H1 (cell line): ENCODE data around the gene S100A16. TPM values are rescaled to one million over a fixed set of nuclear protein-coding genes. Genes with fewer than 3 reads are reported as not detected.
A peak's percentile ranks its signal among the peaks of the same experiment; 100 is the strongest.

Experiments used
- CTCF ChIA-PET: fragments of 300-600 bp; sonication (Branson Sonifier 250); formaldehyde crosslinking; loops from one replicate; lab custom pipeline; 2021; ENCODE audit not compliant: partially characterized antibody; lab: Charles Lee
- POLR2A ChIA-PET: fragments of 300-600 bp; sonication (Branson Sonifier 250); formaldehyde crosslinking; loops from one replicate; lab custom pipeline; 2021; ENCODE audit warnings: inconsistent platforms; ENCODE audit not compliant: partially characterized antibody; lab: Charles Lee
- DNase-seq, 2 experiments: peaks; one replicate each; pipeline versions ENCODE4 v3.0.0 to v3.0.0-alpha.2; 2010 to 2022; ENCODE audit warnings: low spot score in 2 of 2, low read depth in 1 of 2, mixed read lengths in 1 of 2
- FAIRE-seq: peaks from 2 replicates; lab custom pipeline; 2011; peaks lifted over from hg19 to GRCh38; lab: Jason Lieb, UNC
- H2AFZ ChIP-seq: 2 replicates; pipeline ENCODE4 v1.8.1; 2012; ENCODE audit warnings: low read length, inconsistent platforms
- H2AK5ac ChIP-seq: 2 replicates; pipeline ENCODE4 v1.6.1; 2013; ENCODE audit warnings: low read depth, low read length
- H2BK120ac ChIP-seq: replicated peaks from 2 replicates; pipeline ENCODE3; 2013; ENCODE audit warnings: low read depth, low read length, inconsistent platforms
- H2BK12ac ChIP-seq: 2 replicates; pipeline ENCODE4 v1.6.1; 2013; ENCODE audit warnings: low read depth, low read length
- H2BK15ac ChIP-seq: 2 replicates; pipeline ENCODE4 v1.6.1; 2013; ENCODE audit warnings: low read length
- H2BK20ac ChIP-seq: 2 replicates; pipeline ENCODE4 v1.6.1; 2013; ENCODE audit warnings: low read length
- H2BK5ac ChIP-seq: 2 replicates; pipeline ENCODE4 v1.6.1; 2013; ENCODE audit warnings: low read depth, low read length
- H3K14ac ChIP-seq: 2 replicates; pipeline ENCODE4 v1.6.1; 2013; ENCODE audit warnings: inconsistent platforms; ENCODE audit not compliant: insufficient read length
- H3K18ac ChIP-seq: 2 replicates; pipeline ENCODE4 v1.6.1; 2013; ENCODE audit warnings: low read length; ENCODE audit errors: extremely low read depth
- H3K23ac ChIP-seq: 2 replicates; pipeline ENCODE4 v1.6.1; 2013; ENCODE audit warnings: inconsistent platforms; ENCODE audit not compliant: insufficient read length
- H3K23me2 ChIP-seq: 2 replicates; pipeline ENCODE4 v1.6.1; 2013; ENCODE audit warnings: low read depth, low read length
- H3K27ac ChIP-seq: 2 replicates; pipeline ENCODE4 v1.6.1; 2011; ENCODE audit warnings: low read depth, low read length, inconsistent platforms
- H3K27me3 ChIP-seq, 4 experiments: replicated peaks in 1 of 4; 1 replicate in 1 of 4; 2 replicates in 3 of 4; pipeline versions ENCODE4 v1.6.1 to v1.8.1; 2011 to 2013; ENCODE audit warnings: low read length in 3 of 4, mild to moderate bottlenecking in 3 of 4, inconsistent platforms in 2 of 4, mixed read lengths in 2 of 4, moderate library complexity in 1 of 4; ENCODE audit not compliant: control insufficient read depth in 3 of 4, insufficient read depth in 3 of 4; ENCODE audit errors: extremely low read depth in 1 of 4
- H3K36me3 ChIP-seq, 4 experiments: 2 replicates each; pipeline versions ENCODE4 v1.6.1 to v1.8.1; 2011 to 2013; ENCODE audit warnings: mild to moderate bottlenecking in 4 of 4, low read length in 3 of 4, moderate library complexity in 2 of 4, control low read depth in 1 of 4, inconsistent platforms in 1 of 4; ENCODE audit not compliant: insufficient read depth in 4 of 4, control insufficient read depth in 2 of 4
- H3K4ac ChIP-seq: replicated peaks from 2 replicates; pipeline ENCODE3; 2013; ENCODE audit warnings: low read length, low read depth, mixed read lengths, inconsistent platforms; ENCODE audit not compliant: insufficient read length
- H3K4me1 ChIP-seq, 4 experiments: replicated peaks in 1 of 4; 1 replicate in 1 of 4; 2 replicates in 3 of 4; pipeline versions ENCODE4 v1.6.1 to v1.8.1; 2011 to 2013; ENCODE audit warnings: low read length in 3 of 4, inconsistent platforms in 2 of 4, mixed read lengths in 1 of 4; ENCODE audit not compliant: insufficient read depth in 4 of 4, control insufficient read depth in 3 of 4
- H3K4me2 ChIP-seq, 2 experiments: 2 replicates each; pipeline versions ENCODE4 v1.6.1 to v1.8.1; 2011 to 2013; ENCODE audit warnings: low read depth in 2 of 2, low read length in 2 of 2, control low read depth in 1 of 2, inconsistent platforms in 1 of 2, mild to moderate bottlenecking in 1 of 2; ENCODE audit not compliant: insufficient read depth in 1 of 2
- H3K4me3 ChIP-seq, 4 experiments: fragments of 200-600, 300-600 bp in 1 of 4; sonication (generic), shearing (Covaris generic), sonication (Bioruptor Twin) in 1 of 4; 2 replicates each; pipeline versions ENCODE4 v1.5.1 to v1.8.1; 2011 to 2016; ENCODE audit warnings: low read length in 4 of 4, low read depth in 3 of 4, control low read depth in 2 of 4, inconsistent platforms in 2 of 4, mild to moderate bottlenecking in 2 of 4, mixed read lengths in 1 of 4, moderate library complexity in 1 of 4; ENCODE audit not compliant: insufficient read depth in 2 of 4; ENCODE audit errors: extremely low read depth in 1 of 4
- H3K56ac ChIP-seq: replicated peaks from 2 replicates; pipeline ENCODE3; 2013; ENCODE audit warnings: low read depth, mild to moderate bottlenecking, mixed read lengths, low read length, inconsistent platforms; ENCODE audit not compliant: insufficient read length
- H3K79me1 ChIP-seq: 2 replicates; pipeline ENCODE4 v1.6.1; 2013; ENCODE audit warnings: low read depth, low read length, control low read depth
- H3K79me2 ChIP-seq, 2 experiments: 2 replicates each; pipeline versions ENCODE4 v1.6.1 to v1.8.1; 2012 to 2013; ENCODE audit warnings: low read length in 2 of 2, mild to moderate bottlenecking in 2 of 2, inconsistent platforms in 1 of 2; ENCODE audit not compliant: insufficient read depth in 2 of 2, control insufficient read depth in 1 of 2
- H3K9ac ChIP-seq, 4 experiments: replicated peaks in 1 of 4; 1 replicate in 1 of 4; 2 replicates in 3 of 4; pipeline versions ENCODE4 v1.6.1 to v1.8.1; 2011 to 2013; ENCODE audit warnings: low read depth in 3 of 4, low read length in 3 of 4, control low read depth in 2 of 4, mild to moderate bottlenecking in 2 of 4, moderate library complexity in 2 of 4, inconsistent platforms in 1 of 4; ENCODE audit errors: extremely low read depth in 1 of 4
- H3K9me3 ChIP-seq, 2 experiments: 2 replicates each; pipeline versions ENCODE4 v1.6.1 to v1.8.1; 2012 to 2013; ENCODE audit warnings: mild to moderate bottlenecking in 2 of 2, moderate library complexity in 2 of 2, control low read depth in 1 of 2, inconsistent platforms in 1 of 2, low read depth in 1 of 2, low read length in 1 of 2, mixed read lengths in 1 of 2; ENCODE audit not compliant: insufficient read depth in 2 of 2
- H4K20me1 ChIP-seq, 2 experiments: replicated peaks in 1 of 2; 2 replicates each; pipeline versions ENCODE3 to v1.8.1; 2011 to 2013; ENCODE audit warnings: inconsistent platforms in 2 of 2, low read length in 2 of 2, mild to moderate bottlenecking in 1 of 2; ENCODE audit not compliant: insufficient read depth in 2 of 2, control insufficient read depth in 1 of 2
- H4K5ac ChIP-seq: 2 replicates; pipeline ENCODE4 v1.6.1; 2013; ENCODE audit warnings: low read length, low read depth, mixed read lengths, inconsistent platforms; ENCODE audit not compliant: insufficient read length
- H4K8ac ChIP-seq: 2 replicates; pipeline ENCODE4 v1.8.0; 2013; ENCODE audit warnings: mild to moderate bottlenecking, moderate library complexity, low read length, inconsistent platforms; ENCODE audit not compliant: insufficient read depth; ENCODE audit errors: extremely low read depth
- H4K91ac ChIP-seq: replicated peaks from 2 replicates; pipeline ENCODE3; 2013; ENCODE audit warnings: low read length, mixed read lengths, inconsistent platforms; ENCODE audit not compliant: insufficient read length
- CTCF ChIP-seq, 3 experiments: IDR thresholded peaks; 1 replicate in 2 of 3; 2 replicates in 1 of 3; pipeline versions ENCODE4 v1.5.1 to v1.6.1; 2011; ENCODE audit warnings: low read length in 3 of 3, mild to moderate bottlenecking in 3 of 3, inconsistent platforms in 2 of 3, low read depth in 1 of 3, moderate library complexity in 1 of 3; ENCODE audit not compliant: insufficient read depth in 1 of 3; ENCODE audit errors: control extremely low read depth in 1 of 3
- EZH2 ChIP-seq: fragments of 200-600 bp; sonication (generic); IDR thresholded peaks from 2 replicates; pipeline ENCODE4 v1.7.1; 2012; ENCODE audit warnings: low read depth, mild to moderate bottlenecking, moderate library complexity, low read length, inconsistent platforms; ENCODE audit not compliant: severe bottlenecking
- JUND ChIP-seq: IDR thresholded peaks from 2 replicates; pipeline ENCODE4 v1.6.1; 2011; ENCODE audit warnings: mild to moderate bottlenecking, improper control_type of control experiment, low read length
- NANOG ChIP-seq: IDR thresholded peaks from 2 replicates; pipeline ENCODE4 v1.6.1; 2011; ENCODE audit warnings: low read length, low read depth, mild to moderate bottlenecking, inconsistent platforms; ENCODE audit not compliant: insufficient read depth, poor library complexity, severe bottlenecking
- POU5F1 ChIP-seq: IDR thresholded peaks from 2 replicates; pipeline ENCODE4 v1.6.1; 2011; ENCODE audit warnings: low read depth, mild to moderate bottlenecking, low read length, moderate library complexity
- SIX5 ChIP-seq: IDR thresholded peaks from 2 replicates; pipeline ENCODE4 v1.6.1; 2011; ENCODE audit warnings: mild to moderate bottlenecking, low read depth, low read length
- TAF7 ChIP-seq: optimal IDR thresholded peaks from 2 replicates; pipeline ENCODE3; 2011; ENCODE audit warnings: low read depth, mild to moderate bottlenecking, inconsistent platforms, low read length, moderate library complexity, borderline replicate concordance
- TBP ChIP-seq: IDR thresholded peaks from 2 replicates; pipeline ENCODE4 v1.6.1; 2011; ENCODE audit warnings: low read depth, low read length, improper control_type of control experiment
- WGBS, 2 experiments: shearing (Covaris generic) in 1 of 2; methylation state at CpG; one replicate each; pipeline versions ENCODE4 v1.1.6 to v1.1.7; 2013 to 2015; ENCODE audit warnings: low lambda C conversion rate in 2 of 2, mixed read lengths in 2 of 2, inconsistent platforms in 1 of 2, low coverage in 1 of 2, missing lambda C conversion rate in 1 of 2; ENCODE audit not compliant: insufficient replicate concordance in 2 of 2, insufficient coverage in 1 of 2, insufficient read length in 1 of 2; ENCODE audit errors: extremely low coverage in 1 of 2, missing lambda C conversion rate in 1 of 2; 5-methylcytosine and 5-hydroxymethylcytosine counted together
- polyA plus RNA-seq, 7 experiments: library from polyadenylated mRNA; depleted of rRNA in 3 of 7; stranded (reverse) in 5 of 7; unstranded in 2 of 7; fragments of >200 nt in 5 of 7; fragments of 200-250 nt in 2 of 7; gene quantifications; 1 replicate in 5 of 7; 2 replicates in 1 of 7; 4 replicates in 1 of 7; pipeline versions ENCODE4 v1.2.1 to v1.2.3, GENCODE V29; 2011 to 2013; ENCODE audit warnings: missing spikeins in 2 of 7, mixed read lengths in 2 of 7
- total RNA-seq: library from RNA; stranded (reverse); fragmentation: NEBNext Ultra II Directional; extraction: Animal tissue kit (Norgen Biotek cat#: 25700); gene quantifications from 2 replicates; pipeline ENCODE4 v1.2.1, GENCODE V29; 2021

The S100A16 gene
- total and polyA plus RNA-seq, 2 of the 8 experiments (the other 6 are each of a cell fraction or from before 2014, with no cell fraction given), result 14.9 to 61.4 TPM

GRCh38 chr1:153565529-153566374 lies 47.2 kb downstream of the S100A16 start, which contains the start of gene S100A2:
Gene S100A2, minus strand, starts transcription at chr1:153565844. Its CDS starts 1,967 bp downstream, at chr1:153563877.
- H3K4me2 ChIP-seq, result peak within 1 kb of the TSS; percentile 5 to 37; a peak in 3 of 4 replicates
- peak within 1 kb of the TSS; percentile 99 for H2BK12ac ChIP-seq
- peak within 1 kb of the TSS; percentile 99 for H2BK20ac ChIP-seq
- H3K79me1 ChIP-seq, result no peaks in the 10 kb centered on the region
- H3K4me3 ChIP-seq, result no peak within 1 kb of the TSS
- FAIRE-seq (no peak), DNase-seq (no peak)
- H2AK5ac ChIP-seq, result peak within 1 kb of the TSS; percentile 96
- H2AFZ ChIP-seq, result 0 out of 2 replicates have a peak within 1 kb of the TSS, but pooled peaks have one; percentile 9
- no peaks in the 10 kb centered on the region for H4K20me1 ChIP-seq
- peak within 1 kb of the TSS; percentile 97; the same call in 1 of the 2 replicates for H2BK5ac ChIP-seq
- peak within 1 kb of the TSS; percentile 96 for H2BK120ac ChIP-seq
- H3K79me2 ChIP-seq, result no peaks in the 10 kb centered on the region
- H3K23ac ChIP-seq, result no peak within 1 kb of the TSS
- H3K14ac ChIP-seq, result no peak within 1 kb of the TSS
- 83% methylated on average over 8 of the region's 8 CpGs; no CpG with 5 or more reads in 1 of the 2 experiments for WGBS, 2 experiments
- ChIA-PET POLR2A (interaction anchor here (0.6 to 1.6 kb wide), 13 partner anchors 9 to 83 kb away, joined by 3 to 7 read pairs (median 4); partner anchors contain the start of genes CHTOP, S100A13, S100A16 and S100A4), CTCF (interaction anchor here (0.6 to 4.4 kb wide), 20 partner anchors 13 to 445 kb away, joined by 3 to 20 read pairs (median 4); partner anchors contain the start of genes S100A14, S100A4, S100A5 and S100A6)
- H2BK15ac ChIP-seq, result peak within 1 kb of the TSS; percentile 99
- peaks cover 11 to 26% (median 20%) of the 10 kb centered on the region in 4 experiments for H3K4me1 ChIP-seq
- peak within 1 kb of the TSS; percentile 88 for H3K56ac ChIP-seq
- H3K36me3 ChIP-seq, result no peaks in the 10 kb centered on the region
- H3K18ac ChIP-seq, result peak within 1 kb of the TSS; percentile 87
- peak within 1 kb of the TSS; percentile 64; the same call in 1 of the 2 replicates for H4K8ac ChIP-seq
- H4K91ac ChIP-seq, result peak within 1 kb of the TSS; percentile 98
- no peaks in the 10 kb centered on the region; the same call in 1 of the 2 replicates for H3K23me2 ChIP-seq
- no peak within 1 kb of the TSS for H3K27ac ChIP-seq
- peak within 1 kb of the TSS; percentile 34 for H4K5ac ChIP-seq
- H3K9ac ChIP-seq, result peak within 1 kb of the TSS in 2 of 4 experiments; percentile 26 to 36; a peak in 1 of 7 replicates
- no peaks in the 10 kb centered on the region for H3K9me3 ChIP-seq
- H3K4ac ChIP-seq, result peak within 1 kb of the TSS; percentile 88
- 0 out of 7 replicates have a peak, but pooled peaks cover 0 to 4% (median 0%) of the 10 kb centered on the region in 4 experiments for H3K27me3 ChIP-seq
- TF ChIP-seq TAF7, result no peak
- TF ChIP-seq EZH2, result no peak
- TF ChIP-seq NANOG, result no peak
- no peak for TF ChIP-seq TBP
- TF ChIP-seq JUND, result no peak
- no peak for TF ChIP-seq POU5F1
- no peak for TF ChIP-seq SIX5
- TF ChIP-seq CTCF (IDR thresholded peaks at IDR 0.05; ENCODE audit: control extremely low read depth in 1 of 3, insufficient read depth in 1 of 3, low read depth in 1 of 3, low read length in 3 of 3), result no peak
